ENCODE data around the gene FARP1. TPM values are rescaled to one million over a fixed set of nuclear protein-coding genes. Genes with fewer than 3 reads are reported as not detected.

The FARP1 gene
- total RNA-seq, 5 donors from 2014 or later (not counting 1 experiment from before 2014, with no cell fraction given): 0.51 to 2.0 (median 1.0) TPM

GRCh38 chr13:98313023-98313921, 170.4 kb downstream of the FARP1 start:
- H3K4me1 Mint-ChIP-seq: no peaks in the 10 kb centered on the region
- H3K9me3 Mint-ChIP-seq: no peaks in the 10 kb centered on the region
- peaks cover 6 to 7% of the 10 kb centered on the region in 2 donors for H3K27me3 Mint-ChIP-seq
- Histone ChIP-seq H3K9me3 (no peaks in the 10 kb centered on the region), H3K4me1 (ENCODE audit: control insufficient read depth in 1 of 2, extremely low read depth in 1 of 2, insufficient read depth in 2 of 2, low read length in 2 of 2) (no peaks in the 10 kb centered on the region), H3K27me3 (replicated peaks in 1 of 2; ENCODE audit: control insufficient read depth in 2 of 2, extremely low read depth in 1 of 2, insufficient read depth in 2 of 2, low read length in 1 of 2) (peaks cover 0 to 9% of the 10 kb centered on the region in 2 experiments), H3K4me3 (ENCODE audit: control insufficient read depth in 1 of 2, extremely low read depth in 1 of 2, low read length in 1 of 2) (no peak overlapping the region), H3K36me3 (ENCODE audit: control insufficient read depth in 2 of 2, extremely low read depth in 1 of 2, insufficient read depth in 1 of 2, low read length in 1 of 2) (no peaks in the 10 kb centered on the region), H3K27ac (ENCODE audit: low read length) (no peak overlapping the region)
- CTCF ChIA-PET: no interaction called here
- DNase-seq: no peak
- H3K4me3 Mint-ChIP-seq: no peak overlapping the region
- no peaks in the 10 kb centered on the region for H3K36me3 Mint-ChIP-seq
- ATAC-seq (replicated peaks in 1 of 4): no peak
- WGBS (ENCODE audit: insufficient coverage): 91% methylated on average over 12 of the region's 20 CpGs
- POLR2A ChIA-PET: no interaction called here
- H3K27ac Mint-ChIP-seq: no peak overlapping the region

GRCh38 chr13:98313922-98314292, 171.0 kb downstream of the FARP1 start:
- CTCF ChIA-PET: no interaction called here
- POLR2A ChIA-PET: no interaction called here

GRCh38 chr13:98315466-98315865, 172.6 kb downstream of the FARP1 start:
- Mint-ChIP-seq H3K9me3 (no peaks in the 10 kb centered on the region), H3K4me1 (no peaks in the 10 kb centered on the region), H3K36me3 (no peaks in the 10 kb centered on the region), H3K4me3 (no peak overlapping the region), H3K27ac (no peak overlapping the region), H3K27me3 (peaks cover 17 to 19% of the 10 kb centered on the region in 2 donors)
- H3K4me1 ChIP-seq (ENCODE audit: control insufficient read depth in 1 of 2, extremely low read depth in 1 of 2, insufficient read depth in 2 of 2, low read length in 2 of 2): no peaks in the 10 kb centered on the region
- POLR2A ChIA-PET: no interaction called here
- H3K9me3 ChIP-seq: no peaks in the 10 kb centered on the region
- CTCF ChIA-PET: interaction anchor here in 1 of 2 donors (0.6 kb wide), 1 partner anchor 17 kb away, joined by 3 read pairs; no protein-coding TSS in a partner anchor
- DNase-seq: no peak
- no peak for ATAC-seq (replicated peaks in 1 of 4)
- no peak overlapping the region for H3K27ac ChIP-seq (ENCODE audit: low read length)
- no peaks in the 10 kb centered on the region for H3K36me3 ChIP-seq (ENCODE audit: control insufficient read depth in 2 of 2, extremely low read depth in 1 of 2, insufficient read depth in 1 of 2, low read length in 1 of 2)
- no peak overlapping the region for H3K4me3 ChIP-seq (ENCODE audit: control insufficient read depth in 1 of 2, extremely low read depth in 1 of 2, low read length in 1 of 2)
- 56% methylated on average over 7 of the region's 8 CpGs for WGBS (ENCODE audit: insufficient coverage)
- peaks cover 0 to 12% of the 10 kb centered on the region in 2 experiments for H3K27me3 ChIP-seq (replicated peaks in 1 of 2; ENCODE audit: control insufficient read depth in 2 of 2, extremely low read depth in 1 of 2, insufficient read depth in 2 of 2, low read length in 1 of 2)

More at GRCh38 chr13:98313922-98314292, 171.0 kb downstream of the FARP1 start:
- no peak overlapping the region for H3K27ac ChIP-seq (ENCODE audit: low read length)
- no peaks in the 10 kb centered on the region for H3K36me3 Mint-ChIP-seq
- H3K4me1 ChIP-seq (ENCODE audit: control insufficient read depth in 1 of 2, extremely low read depth in 1 of 2, insufficient read depth in 2 of 2, low read length in 2 of 2): no peaks in the 10 kb centered on the region
- peaks cover 11 to 13% of the 10 kb centered on the region in 2 donors for H3K27me3 Mint-ChIP-seq
- H3K4me3 Mint-ChIP-seq: no peak overlapping the region
- H3K27me3 ChIP-seq (replicated peaks in 1 of 2; ENCODE audit: control insufficient read depth in 2 of 2, extremely low read depth in 1 of 2, insufficient read depth in 2 of 2, low read length in 1 of 2): peaks cover 0 to 12% of the 10 kb centered on the region in 2 experiments
- no peak overlapping the region for H3K4me3 ChIP-seq (ENCODE audit: control insufficient read depth in 1 of 2, extremely low read depth in 1 of 2, low read length in 1 of 2)
- 92% methylated on average over 5 of the region's 6 CpGs for WGBS (ENCODE audit: insufficient coverage)
- no peaks in the 10 kb centered on the region for H3K36me3 ChIP-seq (ENCODE audit: control insufficient read depth in 2 of 2, extremely low read depth in 1 of 2, insufficient read depth in 1 of 2, low read length in 1 of 2)
- H3K9me3 Mint-ChIP-seq: no peaks in the 10 kb centered on the region
- DNase-seq (no peak), ATAC-seq (replicated peaks in 1 of 4) (no peak)
- H3K9me3 ChIP-seq: no peaks in the 10 kb centered on the region
- H3K4me1 Mint-ChIP-seq: no peaks in the 10 kb centered on the region
- H3K27ac Mint-ChIP-seq: no peak overlapping the region

- ATAC-seq (replicated peaks in 1 of 4) (no peak), DNase-seq (no peak)
- CTCF ChIA-PET: interaction anchor here in 1 of 2 donors (0.6 kb wide), 1 partner anchor 16 kb away, joined by 3 read pairs; no protein-coding TSS in a partner anchor
- H3K4me1 ChIP-seq (ENCODE audit: control insufficient read depth in 1 of 2, extremely low read depth in 1 of 2, insufficient read depth in 2 of 2, low read length in 2 of 2): no peaks in the 10 kb centered on the region
- WGBS (ENCODE audit: insufficient coverage): 94% methylated on average over 6 of the region's 8 CpGs
- Mint-ChIP-seq H3K27ac (no peak overlapping the region), H3K9me3 (no peaks in the 10 kb centered on the region), H3K4me3 (no peak overlapping the region), H3K27me3 (peaks cover 18 to 20% of the 10 kb centered on the region in 2 donors), H3K36me3 (no peaks in the 10 kb centered on the region), H3K4me1 (no peaks in the 10 kb centered on the region)
- H3K27me3 ChIP-seq (replicated peaks in 1 of 2; ENCODE audit: control insufficient read depth in 2 of 2, extremely low read depth in 1 of 2, insufficient read depth in 2 of 2, low read length in 1 of 2): peaks cover 0 to 12% of the 10 kb centered on the region in 2 experiments
- no peak overlapping the region for H3K4me3 ChIP-seq (ENCODE audit: control insufficient read depth in 1 of 2, extremely low read depth in 1 of 2, low read length in 1 of 2)
- no peaks in the 10 kb centered on the region for H3K36me3 ChIP-seq (ENCODE audit: control insufficient read depth in 2 of 2, extremely low read depth in 1 of 2, insufficient read depth in 1 of 2, low read length in 1 of 2)
- no peak overlapping the region for H3K27ac ChIP-seq (ENCODE audit: low read length)
- no peaks in the 10 kb centered on the region for H3K9me3 ChIP-seq
- POLR2A ChIA-PET: no interaction called here
These were observed 173.0 kb downstream of the FARP1 start for GRCh38 chr13:98315902-98316301.

GRCh38 chr13:98317573-98318171, 174.8 kb downstream of the FARP1 start:
- POLR2A ChIA-PET: no interaction called here
- Mint-ChIP-seq H3K27ac (no peak overlapping the region), H3K4me1 (no peaks in the 10 kb centered on the region), H3K4me3 (no peak overlapping the region), H3K27me3 (peaks cover 18 to 20% of the 10 kb centered on the region in 2 donors), H3K36me3 (no peaks in the 10 kb centered on the region), H3K9me3 (no peaks in the 10 kb centered on the region)
- Histone ChIP-seq H3K27me3 (replicated peaks in 1 of 2; ENCODE audit: control insufficient read depth in 2 of 2, extremely low read depth in 1 of 2, insufficient read depth in 2 of 2, low read length in 1 of 2) (peaks cover 0 to 12% of the 10 kb centered on the region in 2 experiments), H3K36me3 (ENCODE audit: control insufficient read depth in 2 of 2, extremely low read depth in 1 of 2, insufficient read depth in 1 of 2, low read length in 1 of 2) (no peaks in the 10 kb centered on the region), H3K4me3 (ENCODE audit: control insufficient read depth in 1 of 2, extremely low read depth in 1 of 2, low read length in 1 of 2) (no peak overlapping the region), H3K4me1 (ENCODE audit: control insufficient read depth in 1 of 2, extremely low read depth in 1 of 2, insufficient read depth in 2 of 2, low read length in 2 of 2) (no peaks in the 10 kb centered on the region), H3K27ac (ENCODE audit: low read length) (no peak overlapping the region), H3K9me3 (no peaks in the 10 kb centered on the region)
- CTCF ChIA-PET: interaction anchor here in 1 of 2 donors (0.5 kb wide), 1 partner anchor 11 kb away, joined by 3 read pairs; no protein-coding TSS in a partner anchor
- 69% methylated on average over 3 of the region's 3 CpGs for WGBS (ENCODE audit: insufficient coverage)
- DNase-seq: no peak
- ATAC-seq (replicated peaks in 1 of 4): no peak

- H3K9me3 ChIP-seq: no peaks in the 10 kb centered on the region
- H3K4me3 ChIP-seq (ENCODE audit: control insufficient read depth in 1 of 2, extremely low read depth in 1 of 2, low read length in 1 of 2): no peak overlapping the region
- 83% methylated on average over 4 of the region's 11 CpGs for WGBS (ENCODE audit: insufficient coverage)
- no peak overlapping the region for H3K4me3 Mint-ChIP-seq
- no peaks in the 10 kb centered on the region for H3K4me1 Mint-ChIP-seq
- no peak overlapping the region for H3K27ac Mint-ChIP-seq
- H3K27me3 ChIP-seq (replicated peaks in 1 of 2; ENCODE audit: control insufficient read depth in 2 of 2, extremely low read depth in 1 of 2, insufficient read depth in 2 of 2, low read length in 1 of 2): peaks cover 0 to 12% of the 10 kb centered on the region in 2 experiments
- no peak for DNase-seq
- no peaks in the 10 kb centered on the region for H3K36me3 Mint-ChIP-seq
- POLR2A ChIA-PET: no interaction called here
- no peak overlapping the region for H3K27ac ChIP-seq (ENCODE audit: low read length)
- CTCF ChIA-PET: interaction anchor here in 1 of 2 donors (0.6 kb wide), 1 partner anchor 500 kb away, joined by 4 read pairs; no protein-coding TSS in a partner anchor
- no peak for ATAC-seq (replicated peaks in 1 of 4)
- peaks cover 18 to 20% of the 10 kb centered on the region in 2 donors for H3K27me3 Mint-ChIP-seq
- no peaks in the 10 kb centered on the region for H3K4me1 ChIP-seq (ENCODE audit: control insufficient read depth in 1 of 2, extremely low read depth in 1 of 2, insufficient read depth in 2 of 2, low read length in 2 of 2)
- H3K9me3 Mint-ChIP-seq: no peaks in the 10 kb centered on the region
- no peaks in the 10 kb centered on the region for H3K36me3 ChIP-seq (ENCODE audit: control insufficient read depth in 2 of 2, extremely low read depth in 1 of 2, insufficient read depth in 1 of 2, low read length in 1 of 2)
These were observed 175.5 kb downstream of the FARP1 start for GRCh38 chr13:98318263-98318878.

Measured in T-cell (primary cell).